Upper lobe of left lung (tissue), 4 donors: Measurements from ENCODE around the gene XCL1.

Experiments used
- CTCF ChIP-seq, 6 experiments: fragments of 450-650 bp in 4 of 6; fragments of 200-600 bp in 2 of 6; sonication (generic) in 2 of 6; IDR thresholded peaks; one replicate each; pipeline ENCODE4 v1.5.1; 2016 to 2019; ENCODE audit warnings: antibody characterized with exemption in 6 of 6
- EP300 ChIP-seq, 4 donors: sonication (generic); formaldehyde crosslinking; IDR thresholded peaks; one replicate each; pipeline ENCODE4 v1.5.1; 2017; ENCODE audit warnings: antibody characterized with exemption in 4 of 4, control low read depth in 2 of 4
- POLR2A ChIP-seq, 4 donors: fragments of 450-650 bp; IDR thresholded peaks; one replicate each; pipeline ENCODE4 v1.5.1; 2016 to 2017; ENCODE audit warnings: antibody characterized with exemption in 4 of 4, mild to moderate bottlenecking in 2 of 4
- POLR2AphosphoS5 ChIP-seq, 2 donors: sonication (generic); formaldehyde crosslinking; IDR thresholded peaks; one replicate each; pipeline ENCODE4 v1.5.1; 2017; ENCODE audit warnings: antibody characterized with exemption in 2 of 2

DNA sequence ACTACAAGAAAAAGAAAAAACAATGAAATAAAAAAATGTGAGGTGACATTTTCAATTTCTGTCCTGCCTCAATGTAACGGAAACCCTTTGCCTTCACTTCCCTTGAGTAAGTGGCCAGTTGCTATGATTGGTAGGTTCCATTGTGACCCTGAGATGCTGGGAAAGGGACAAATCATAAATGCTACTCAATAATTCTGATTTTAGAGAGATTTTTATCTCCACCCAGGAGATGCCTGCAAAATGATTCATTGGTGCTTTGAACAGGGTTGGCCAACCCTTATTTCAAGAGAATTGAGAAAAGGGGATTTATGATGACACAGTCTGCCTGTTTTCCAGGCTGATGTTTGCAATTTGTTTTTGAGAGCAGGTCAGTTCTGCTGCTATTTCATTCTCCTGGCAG is 22.5 kb downstream of the XCL1 start:
- TF ChIP-seq CTCF (IDR thresholded peaks at IDR 0.05) (no peak), POLR2AphosphoS5 (IDR thresholded peaks at IDR 0.05) (no peak), POLR2A (IDR thresholded peaks at IDR 0.05) (no peak), EP300 (IDR thresholded peaks at IDR 0.05) (no peak)
